Measurements from ENCODE around the gene BEAN1. TPM values are rescaled to one million over a fixed set of nuclear protein-coding genes. Genes with fewer than 3 reads are reported as not detected.

Gene BEAN1
- total and polyA plus RNA-seq, 7 donors: 0.01 to 0.08 TPM; not detected in 5

- 71 to 80% (median 72%) methylated on average over 2 of the region's 2 CpGs for WGBS, 3 donors
- no peak for DNase-seq
- H3K27me3 ChIP-seq (ENCODE audit: insufficient read depth in 3 of 3, low read length in 2 of 3): no peaks in the 10 kb centered on the region
- no peak overlapping the region for H3K4me3 ChIP-seq
- TF ChIP-seq, protein P1, sequence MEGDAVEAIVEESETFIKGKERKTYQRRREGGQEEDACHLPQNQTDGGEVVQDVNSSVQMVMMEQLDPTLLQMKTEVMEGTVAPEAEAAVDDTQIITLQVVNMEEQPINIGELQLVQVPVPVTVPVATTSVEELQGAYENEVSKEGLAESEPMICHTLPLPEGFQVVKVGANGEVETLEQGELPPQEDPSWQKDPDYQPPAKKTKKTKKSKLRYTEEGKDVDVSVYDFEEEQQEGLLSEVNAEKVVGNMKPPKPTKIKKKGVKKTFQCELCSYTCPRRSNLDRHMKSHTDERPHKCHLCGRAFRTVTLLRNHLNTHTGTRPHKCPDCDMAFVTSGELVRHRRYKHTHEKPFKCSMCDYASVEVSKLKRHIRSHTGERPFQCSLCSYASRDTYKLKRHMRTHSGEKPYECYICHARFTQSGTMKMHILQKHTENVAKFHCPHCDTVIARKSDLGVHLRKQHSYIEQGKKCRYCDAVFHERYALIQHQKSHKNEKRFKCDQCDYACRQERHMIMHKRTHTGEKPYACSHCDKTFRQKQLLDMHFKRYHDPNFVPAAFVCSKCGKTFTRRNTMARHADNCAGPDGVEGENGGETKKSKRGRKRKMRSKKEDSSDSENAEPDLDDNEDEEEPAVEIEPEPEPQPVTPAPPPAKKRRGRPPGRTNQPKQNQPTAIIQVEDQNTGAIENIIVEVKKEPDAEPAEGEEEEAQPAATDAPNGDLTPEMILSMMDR (IDR thresholded peaks at IDR 0.05): no peak
- ATAC-seq: no peak
- H3K27ac ChIP-seq: no peak overlapping the region
- no peaks in the 10 kb centered on the region for H3K9me3 ChIP-seq
- H3K36me3 ChIP-seq (ENCODE audit: insufficient read depth in 1 of 2, low read depth in 1 of 2): no peaks in the 10 kb centered on the region
- intact Hi-C loops (cut with DNase I): loop anchor here in 1 of 2 donors (10.0 kb wide), 1 partner anchor 115 kb away; the partner anchor contains the start of gene CMTM3
- H3K4me1 ChIP-seq: no peaks in the 10 kb centered on the region
These were observed 62.3 kb downstream of the BEAN1 start for GRCh38 chr16:66489385-66489784.

DNA sequence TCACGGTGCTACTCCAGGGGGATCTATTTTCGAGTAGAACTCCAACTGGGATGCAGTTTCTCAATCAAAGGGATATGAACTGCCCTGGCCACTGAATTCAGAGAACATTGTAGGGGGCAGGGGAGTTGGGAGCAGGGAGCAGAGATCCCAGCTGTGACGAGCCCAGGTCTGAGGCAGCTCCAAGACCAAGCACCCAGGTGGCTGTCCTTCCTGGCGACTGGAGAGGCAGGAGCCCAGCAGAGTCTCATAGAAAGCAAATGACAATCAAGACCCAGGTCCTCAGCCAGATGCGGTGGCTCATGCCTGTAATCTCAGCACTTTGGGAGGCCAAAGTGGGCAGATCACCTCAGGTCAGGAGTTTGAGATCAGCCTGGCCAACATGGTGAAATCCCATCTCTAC, 62.7 kb downstream of the BEAN1 start:
- no peak overlapping the region for H3K27ac ChIP-seq
- ATAC-seq: no peak
- DNase-seq: no peak
- TF ChIP-seq, protein P1 (IDR thresholded peaks at IDR 0.05): no peak
- WGBS, 3 donors: 88 to 94% (median 91%) methylated on average over 5 of the region's 5 CpGs
- no peaks in the 10 kb centered on the region for H3K9me3 ChIP-seq
- intact Hi-C loops (cut with DNase I): loop anchor here in 1 of 2 donors (10.0 kb wide), 1 partner anchor 115 kb away; the partner anchor contains the start of gene CMTM3
- no peaks in the 10 kb centered on the region for H3K4me1 ChIP-seq
- H3K36me3 ChIP-seq (ENCODE audit: insufficient read depth in 1 of 2, low read depth in 1 of 2): no peaks in the 10 kb centered on the region
- H3K27me3 ChIP-seq (ENCODE audit: insufficient read depth in 3 of 3, low read length in 2 of 3): no peaks in the 10 kb centered on the region
- no peak overlapping the region for H3K4me3 ChIP-seq

DNA sequence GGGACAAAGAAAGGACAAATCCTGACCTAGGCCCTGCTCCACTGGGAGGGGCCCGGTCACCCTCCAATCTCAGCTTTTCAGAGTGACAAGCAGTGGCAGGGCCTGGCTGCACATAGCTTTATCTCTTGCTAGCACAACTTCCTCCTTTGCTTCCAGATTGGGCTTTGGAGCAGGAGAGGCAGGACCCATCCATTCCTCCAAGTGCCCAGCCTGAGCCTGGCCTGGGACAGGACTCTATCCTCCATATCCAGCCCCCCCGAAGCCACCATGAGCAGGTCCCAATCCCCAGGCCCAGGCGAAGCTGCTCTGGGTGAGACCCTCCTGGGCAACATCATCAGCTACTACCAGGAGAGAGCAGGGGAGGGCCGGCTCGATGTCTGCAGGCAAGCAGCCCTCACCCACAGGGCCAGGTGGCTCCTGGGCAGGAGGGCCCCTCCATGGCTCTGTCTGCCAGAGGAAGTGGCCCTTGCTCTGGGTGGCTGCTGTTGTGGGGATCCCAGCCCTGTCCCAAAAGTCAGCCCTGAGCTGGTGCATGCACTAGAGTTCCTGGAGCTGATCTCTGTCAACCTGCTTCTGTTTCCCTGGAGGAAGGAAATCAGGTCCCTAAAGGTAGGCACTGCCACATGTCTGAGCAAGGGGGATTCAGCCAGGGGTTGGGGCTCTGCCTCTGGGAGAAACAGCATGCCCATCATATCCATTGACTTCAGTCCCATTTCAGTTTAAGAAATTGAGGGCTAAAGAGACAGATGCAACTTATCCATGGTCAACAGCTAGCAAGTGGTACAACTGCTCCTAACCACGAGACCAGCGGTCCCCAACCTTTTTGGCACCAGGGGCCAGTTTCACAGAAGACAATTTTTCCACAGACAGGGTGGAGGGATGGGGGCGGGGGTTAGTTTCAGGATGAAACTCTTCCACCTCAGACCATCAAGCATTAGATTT, 64.0 kb downstream of the BEAN1 start:
- peak in 2 of 4 donors; percentile 12 to 17 for ATAC-seq
- Histone ChIP-seq H3K27me3 (ENCODE audit: insufficient read depth in 3 of 3, low read length in 2 of 3) (no peaks in the 10 kb centered on the region), H3K4me1 (no peaks in the 10 kb centered on the region), H3K27ac (no peak overlapping the region), H3K4me3 (no peak overlapping the region), H3K9me3 (no peaks in the 10 kb centered on the region), H3K36me3 (ENCODE audit: insufficient read depth in 1 of 2, low read depth in 1 of 2) (no peaks in the 10 kb centered on the region)
- 70 to 80% (median 76%) methylated on average over 8 of the region's 8 CpGs for WGBS, 3 donors
- no peak for DNase-seq
- intact Hi-C loops (cut with DNase I): no loop called here
- TF ChIP-seq, protein P1 (IDR thresholded peaks at IDR 0.05): no peak

- no peak overlapping the region for H3K4me3 ChIP-seq
- H3K36me3 ChIP-seq (ENCODE audit: insufficient read depth in 1 of 2, low read depth in 1 of 2): no peaks in the 10 kb centered on the region
- ATAC-seq (no peak), DNase-seq (no peak)
- no peaks in the 10 kb centered on the region for H3K9me3 ChIP-seq
- no peaks in the 10 kb centered on the region for H3K4me1 ChIP-seq
- no peaks in the 10 kb centered on the region for H3K27me3 ChIP-seq (ENCODE audit: insufficient read depth in 3 of 3, low read length in 2 of 3)
- intact Hi-C loops (cut with DNase I): no loop called here
- WGBS, 3 donors: 79 to 89% (median 83%) methylated on average over 7 of the region's 7 CpGs
- TF ChIP-seq, protein P1 (IDR thresholded peaks at IDR 0.05): no peak
- H3K27ac ChIP-seq: no peak overlapping the region
These were observed 64.6 kb downstream of the BEAN1 start for GRCh38 chr16:66491716-66492064.
